IPS-15b (cell line): ENCODE data around the gene HPS5.
"Not testable (repeated sequence)": the region's sequence is repeated elsewhere in the genome, so short reads cannot be mapped to it uniquely, and the experiment has no call there.

Experiments
- H3K27me3 ChIP-seq: one replicate; pipeline ENCODE4 v1.6.1; 2013; ENCODE audit warnings: low read length; ENCODE audit not compliant: control insufficient read depth, insufficient read depth
- H3K36me3 ChIP-seq: one replicate; pipeline ENCODE4 v1.6.1; 2013; ENCODE audit warnings: low read length; ENCODE audit not compliant: control insufficient read depth, insufficient read depth
- H3K4me1 ChIP-seq: one replicate; pipeline ENCODE4 v1.6.1; 2013; ENCODE audit warnings: mild to moderate bottlenecking, low read length; ENCODE audit not compliant: control insufficient read depth, insufficient read depth
- H3K4me3 ChIP-seq: one replicate; pipeline ENCODE4 v1.5.1; 2013; ENCODE audit warnings: low read depth, low read length
- H3K9ac ChIP-seq: one replicate; pipeline ENCODE4 v1.6.1; 2013; ENCODE audit warnings: low read depth, mild to moderate bottlenecking, low read length
- H3K9me3 ChIP-seq: one replicate; pipeline ENCODE4 v1.6.1; 2013; ENCODE audit warnings: mild to moderate bottlenecking, low read length; ENCODE audit not compliant: control insufficient read depth, insufficient read depth

The HPS5 gene

GRCh38 chr11:18294862-18295261 is 27.1 kb downstream of the HPS5 start:
- no peak overlapping the region for H3K4me3 ChIP-seq
- H3K9ac ChIP-seq, result no peak overlapping the region
- H3K4me1 ChIP-seq, result no peaks in the 10 kb centered on the region
- no peaks in the 10 kb centered on the region for H3K9me3 ChIP-seq
- peaks cover 34% of the 10 kb centered on the region for H3K36me3 ChIP-seq
- no peaks in the 10 kb centered on the region for H3K27me3 ChIP-seq

- no peak overlapping the region for H3K9ac ChIP-seq
- H3K27me3 ChIP-seq, result no peaks in the 10 kb centered on the region
- H3K4me3 ChIP-seq, result no peak overlapping the region
- peaks cover 35% of the 10 kb centered on the region for H3K36me3 ChIP-seq
- H3K4me1 ChIP-seq, result no peaks in the 10 kb centered on the region
- H3K9me3 ChIP-seq, result no peaks in the 10 kb centered on the region
Measured at GRCh38 chr11:18288911-18289310, 33.0 kb downstream of the HPS5 start.

GRCh38 chr11:18285841-18286240 is 36.1 kb downstream of the HPS5 start:
- Histone ChIP-seq H3K36me3 (peaks cover 42% of the 10 kb centered on the region), H3K9me3 (no peaks in the 10 kb centered on the region), H3K27me3 (no peaks in the 10 kb centered on the region), H3K4me3 (no peak overlapping the region), H3K9ac (no peak overlapping the region), H3K4me1 (no peaks in the 10 kb centered on the region)

- Histone ChIP-seq H3K4me3 (no peak overlapping the region), H3K36me3 (peaks cover 34% of the 10 kb centered on the region), H3K27me3 (no peaks in the 10 kb centered on the region), H3K9ac (no peak overlapping the region), H3K4me1 (no peaks in the 10 kb centered on the region), H3K9me3 (no peaks in the 10 kb centered on the region)
Measured at GRCh38 chr11:18282626-18283025, 39.3 kb downstream of the HPS5 start.

GRCh38 chr11:18280438-18281045 is 41.4 kb downstream of the HPS5 start:
- Histone ChIP-seq H3K9ac (no peak overlapping the region), H3K4me1 (no peaks in the 10 kb centered on the region), H3K9me3 (no peaks in the 10 kb centered on the region), H3K27me3 (no peaks in the 10 kb centered on the region), H3K4me3 (no peak overlapping the region), H3K36me3 (peaks cover 27% of the 10 kb centered on the region)

- H3K4me3 ChIP-seq, result no peak overlapping the region
- no peaks in the 10 kb centered on the region for H3K4me1 ChIP-seq
- no peaks in the 10 kb centered on the region for H3K27me3 ChIP-seq
- no peak overlapping the region for H3K9ac ChIP-seq
- H3K36me3 ChIP-seq, result peaks cover 20% of the 10 kb centered on the region
- no peaks in the 10 kb centered on the region for H3K9me3 ChIP-seq
Measured at GRCh38 chr11:18277565-18278271, 44.2 kb downstream of the HPS5 start.

- no peak overlapping the region for H3K9ac ChIP-seq
- H3K4me1 ChIP-seq, result no peaks in the 10 kb centered on the region
- H3K4me3 ChIP-seq, result no peak overlapping the region
- no peaks in the 10 kb centered on the region for H3K27me3 ChIP-seq
- no peaks in the 10 kb centered on the region for H3K9me3 ChIP-seq
- no peaks in the 10 kb centered on the region for H3K36me3 ChIP-seq
Measured at GRCh38 chr11:18271206-18271605, 50.7 kb downstream of the HPS5 start.

- H3K36me3 ChIP-seq, result no peaks in the 10 kb centered on the region
- no peaks in the 10 kb centered on the region for H3K9me3 ChIP-seq
- H3K4me1 ChIP-seq, result no peaks in the 10 kb centered on the region
- no peak overlapping the region for H3K4me3 ChIP-seq
- H3K9ac ChIP-seq, result no peak overlapping the region
- no peaks in the 10 kb centered on the region for H3K27me3 ChIP-seq
Measured at GRCh38 chr11:18270102-18270501, 51.8 kb downstream of the HPS5 start.

GRCh38 chr11:18269252-18269651 is 52.7 kb downstream of the HPS5 start:
- H3K9ac ChIP-seq, H3K27me3 ChIP-seq, H3K4me3 ChIP-seq, H3K9me3 ChIP-seq, H3K4me1 ChIP-seq, H3K36me3 ChIP-seq: not testable (repeated sequence)

- not testable (repeated sequence) for H3K27me3 ChIP-seq, H3K9ac ChIP-seq, H3K4me3 ChIP-seq, H3K36me3 ChIP-seq, H3K4me1 ChIP-seq, H3K9me3 ChIP-seq
Measured at GRCh38 chr11:18267335-18268133, 54.4 kb downstream of the HPS5 start.

- no peaks in the 10 kb centered on the region for H3K9me3 ChIP-seq
- no peak within 1 kb of the TSS for H3K9ac ChIP-seq
- peaks cover 3% of the 10 kb centered on the region for H3K27me3 ChIP-seq
- H3K4me3 ChIP-seq, result no peak within 1 kb of the TSS
- H3K36me3 ChIP-seq, result no peaks in the 10 kb centered on the region
- no peaks in the 10 kb centered on the region for H3K4me1 ChIP-seq
Measured at GRCh38 chr11:18265949-18266348, 56.0 kb downstream of the HPS5 start, which contains the start of gene SAA1. Gene SAA1 (plus strand): TSS chr11:18266264. CDS start chr11:18266888, 624 bp downstream.
